Neural progenitor cell (in vitro differentiated cells): ENCODE measurements around the gene PACRG. TPM values are rescaled to one million over a fixed set of nuclear protein-coding genes. Genes with fewer than 3 reads are reported as not detected.

ENCODE experiments used
- DNase-seq: peaks from one replicate; pipeline ENCODE4 v3.0.0-alpha.2; 2016; ENCODE audit warnings: low spot score
- H2AFZ ChIP-seq: fragments of 200-600 bp; sonication (generic); replicated peaks from 2 replicates; pipeline ENCODE4 v1.6.1; 2016; ENCODE audit warnings: antibody characterized with exemption
- H3F3A ChIP-seq: fragments of 200-600 bp; sonication (generic); 2 replicates; pipeline ENCODE4 v1.6.1; 2016; ENCODE audit warnings: antibody characterized with exemption, low read depth
- H3K27ac ChIP-seq: fragments of 200-600 bp; sonication (generic); 2 replicates; pipeline ENCODE4 v1.5.1; 2016; ENCODE audit warnings: mild to moderate bottlenecking
- H3K27me3 ChIP-seq: fragments of 200-600 bp; sonication (generic); 2 replicates; pipeline ENCODE4 v1.6.1; 2016; ENCODE audit warnings: mild to moderate bottlenecking, moderate library complexity
- H3K36me3 ChIP-seq: fragments of 200-600 bp; sonication (generic); 2 replicates; pipeline ENCODE4 v1.5.1; 2016
- H3K4me1 ChIP-seq: fragments of 200-600 bp; sonication (generic); 2 replicates; pipeline ENCODE4 v1.6.1; 2016; ENCODE audit warnings: mixed run types
- H3K4me2 ChIP-seq: fragments of 200-600 bp; sonication (generic); 2 replicates; pipeline ENCODE4 v1.6.1; 2016
- H3K4me3 ChIP-seq: fragments of 200-600 bp; sonication (generic); 2 replicates; pipeline ENCODE4 v1.5.1; 2016
- H3K79me2 ChIP-seq: fragments of 200-600 bp; sonication (generic); 2 replicates; pipeline ENCODE4 v1.6.1; 2016; ENCODE audit warnings: low read depth
- H3K9ac ChIP-seq: fragments of 200-600 bp; sonication (generic); 2 replicates; pipeline ENCODE4 v1.6.1; 2016
- H3K9me3 ChIP-seq: fragments of 200-600 bp; sonication (generic); 2 replicates; pipeline ENCODE4 v1.5.1; 2016; ENCODE audit warnings: low read depth
- H4K20me1 ChIP-seq: fragments of 200-600 bp; sonication (generic); 2 replicates; pipeline ENCODE4 v1.6.1; 2016; ENCODE audit warnings: low read depth
- H3K27ac Mint-ChIP-seq: 3 replicates; pipeline ENCODE4 v1.8.0; 2021; ENCODE audit warnings: mixed read lengths
- H3K27me3 Mint-ChIP-seq: 2 replicates; pipeline ENCODE4 v1.8.0; 2022; ENCODE audit warnings: low read depth, mild to moderate bottlenecking, inconsistent platforms, moderate library complexity, mixed read lengths; ENCODE audit not compliant: insufficient read depth
- H3K36me3 Mint-ChIP-seq: 3 replicates; pipeline ENCODE4 v1.8.0; 2021; ENCODE audit warnings: mixed read lengths
- H3K4me1 Mint-ChIP-seq: 3 replicates; pipeline ENCODE4 v1.8.0; 2021; ENCODE audit warnings: mixed read lengths
- H3K4me3 Mint-ChIP-seq: 3 replicates; pipeline ENCODE4 v1.8.0; 2021; ENCODE audit warnings: mild to moderate bottlenecking, moderate library complexity, mixed read lengths
- H3K9me3 Mint-ChIP-seq: 3 replicates; pipeline ENCODE4 v1.8.0; 2020; ENCODE audit warnings: mixed read lengths
- CTCF ChIP-seq: fragments of 200-600 bp; sonication (generic); IDR thresholded peaks from 2 replicates; pipeline ENCODE4 v1.5.1; 2017; ENCODE audit warnings: antibody characterized with exemption, mild to moderate bottlenecking
- EZH2 ChIP-seq: fragments of 200-600 bp; sonication (generic); IDR thresholded peaks from 2 replicates; pipeline ENCODE4 v1.6.1; 2017; ENCODE audit warnings: antibody characterized with exemption, mild to moderate bottlenecking, moderate library complexity
- EZH2phosphoT487 ChIP-seq: fragments of 200-600 bp; sonication (generic); IDR thresholded peaks from 2 replicates; pipeline ENCODE4 v1.6.1; 2017; ENCODE audit warnings: antibody characterized with exemption
- total RNA-seq: library from RNA; depleted of rRNA; stranded (reverse); fragments of >200 nt; gene quantifications from 2 replicates; pipeline ENCODE4 v1.2.3, GENCODE V29; 2015; ENCODE audit warnings: low replicate concordance

The PACRG gene
- total RNA-seq, 1 donor from 2014 or later: 0.30 TPM

- H3K27me3 Mint-ChIP-seq: peaks cover 4% of the 10 kb centered on the region
- TF ChIP-seq EZH2 (no peak), EZH2phosphoT487 (no peak), CTCF (no peak)
- no peak overlapping the region for H2AFZ ChIP-seq
These were observed 405.9 kb downstream of the PACRG start for GRCh38 chr6:163133691-163134090.

GRCh38 chr6:163136681-163137397, 409.1 kb downstream of the PACRG start:
- Histone ChIP-seq H2AFZ (no peak overlapping the region), H3K27ac (no peak overlapping the region), H3K4me3 (no peak overlapping the region), H4K20me1 (no peaks in the 10 kb centered on the region), H3K4me1 (no peaks in the 10 kb centered on the region), H3K27me3 (no peaks in the 10 kb centered on the region), H3F3A (no peaks in the 10 kb centered on the region), H3K36me3 (no peaks in the 10 kb centered on the region), H3K79me2 (no peaks in the 10 kb centered on the region), H3K9ac (no peak overlapping the region), H3K9me3 (no peaks in the 10 kb centered on the region), H3K4me2 (no peak overlapping the region)
- peaks cover 2% of the 10 kb centered on the region for H3K9me3 Mint-ChIP-seq
- no peak overlapping the region for H3K27ac Mint-ChIP-seq
- H3K4me3 Mint-ChIP-seq: no peak overlapping the region
- no peaks in the 10 kb centered on the region for H3K4me1 Mint-ChIP-seq
- H3K27me3 Mint-ChIP-seq: no peaks in the 10 kb centered on the region
- no peak for TF ChIP-seq CTCF
- peaks cover 1% of the 10 kb centered on the region for H3K36me3 Mint-ChIP-seq
- no peak for DNase-seq

More at GRCh38 chr6:163133691-163134090, 405.9 kb downstream of the PACRG start:
- Histone ChIP-seq H4K20me1 (no peaks in the 10 kb centered on the region), H3K36me3 (no peaks in the 10 kb centered on the region), H3K79me2 (no peaks in the 10 kb centered on the region), H3K27me3 (no peaks in the 10 kb centered on the region), H3K9ac (no peak overlapping the region), H3K4me3 (no peak overlapping the region), H3F3A (no peaks in the 10 kb centered on the region), H3K9me3 (no peaks in the 10 kb centered on the region), H3K4me2 (no peak overlapping the region), H3K4me1 (no peaks in the 10 kb centered on the region), H3K27ac (no peak overlapping the region)
- no peak overlapping the region for H3K27ac Mint-ChIP-seq
- no peaks in the 10 kb centered on the region for H3K4me1 Mint-ChIP-seq
- H3K4me3 Mint-ChIP-seq: no peak overlapping the region
- peaks cover under 1% of the 10 kb centered on the region for H3K9me3 Mint-ChIP-seq
- no peak for DNase-seq
- peaks cover under 1% of the 10 kb centered on the region for H3K36me3 Mint-ChIP-seq

- H3K27me3 Mint-ChIP-seq: no peaks in the 10 kb centered on the region
- DNase-seq: no peak
These were observed 409.7 kb downstream of the PACRG start for GRCh38 chr6:163137398-163137881.

More at GRCh38 chr6:163137398-163137881, 409.7 kb downstream of the PACRG start:
- Histone ChIP-seq H3F3A (no peaks in the 10 kb centered on the region), H3K27ac (no peak overlapping the region), H3K9ac (no peak overlapping the region), H2AFZ (no peak overlapping the region), H3K36me3 (no peaks in the 10 kb centered on the region), H3K4me2 (no peak overlapping the region), H3K9me3 (no peaks in the 10 kb centered on the region), H3K4me3 (no peak overlapping the region), H3K79me2 (no peaks in the 10 kb centered on the region), H4K20me1 (no peaks in the 10 kb centered on the region), H3K4me1 (no peaks in the 10 kb centered on the region), H3K27me3 (no peaks in the 10 kb centered on the region)
- peaks cover 2% of the 10 kb centered on the region for H3K9me3 Mint-ChIP-seq
- no peak overlapping the region for H3K27ac Mint-ChIP-seq
- no peak overlapping the region for H3K4me3 Mint-ChIP-seq
- no peak for TF ChIP-seq CTCF
- no peak for TF ChIP-seq EZH2
- TF ChIP-seq EZH2phosphoT487: no peak
- peaks cover 1% of the 10 kb centered on the region for H3K36me3 Mint-ChIP-seq
- no peaks in the 10 kb centered on the region for H3K4me1 Mint-ChIP-seq
